CD4-positive, alpha-beta T cell treated with Interleukin-1 beta for 1 hour (primary cell): ENCODE data around the gene CASP3.
"Not testable (repeated sequence)": the region's sequence is repeated elsewhere in the genome, so short reads cannot be mapped to it uniquely, and the experiment has no call there.

Source experiments
- DNase-seq, 2 donors: peaks; one replicate each; pipeline ENCODE4 v3.0.0-alpha.2; 2020 to 2022

CASP3 gene

GRCh38 chr4:184628103-184628502 is 21.1 kb downstream of the CASP3 start:
- DNase-seq, result no peak

- DNase-seq, result not testable (repeated sequence)
These were observed 23.3 kb downstream of the CASP3 start for GRCh38 chr4:184625783-184626596.

GRCh38 chr4:184624972-184625554 is 24.2 kb downstream of the CASP3 start:
- DNase-seq, result no peak

- DNase-seq, result not testable (repeated sequence)
These were observed 24.7 kb downstream of the CASP3 start for GRCh38 chr4:184624504-184624903.

GRCh38 chr4:184621518-184621917 is 27.7 kb downstream of the CASP3 start:
- DNase-seq, result no peak

- no peak for DNase-seq
These were observed 28.9 kb downstream of the CASP3 start for GRCh38 chr4:184620212-184620867.

GRCh38 chr4:184617600-184618196 is 31.5 kb downstream of the CASP3 start:
- DNase-seq, result no peak

GRCh38 chr4:184616633-184617551 is 32.4 kb downstream of the CASP3 start:
- no peak for DNase-seq

- not testable (repeated sequence) for DNase-seq
These were observed 33.1 kb downstream of the CASP3 start for GRCh38 chr4:184616168-184616567.

GRCh38 chr4:184614509-184614908 is 34.7 kb downstream of the CASP3 start:
- no peak for DNase-seq

- DNase-seq, result no peak
These were observed 35.8 kb downstream of the CASP3 start for GRCh38 chr4:184613405-184613804.

GRCh38 chr4:184612074-184612473 is 37.2 kb downstream of the CASP3 start:
- DNase-seq, result no peak

GRCh38 chr4:184607429-184607828 is 41.8 kb downstream of the CASP3 start:
- DNase-seq, result not testable (repeated sequence)

- DNase-seq, result not testable (repeated sequence)
These were observed 46.4 kb downstream of the CASP3 start for GRCh38 chr4:184602857-184603256.

- not testable (repeated sequence) for DNase-seq
These were observed 48.3 kb downstream of the CASP3 start for GRCh38 chr4:184600982-184601381.

- no peak for DNase-seq
These were observed 49.6 kb downstream of the CASP3 start for GRCh38 chr4:184599492-184600135.

- DNase-seq, result no peak
These were observed 50.3 kb downstream of the CASP3 start for GRCh38 chr4:184598753-184599491.

GRCh38 chr4:184596617-184597185 is 52.5 kb downstream of the CASP3 start:
- DNase-seq, result no peak

- no peak for DNase-seq
These were observed 53.1 kb downstream of the CASP3 start for GRCh38 chr4:184596044-184596616.

- no peak for DNase-seq
These were observed 53.8 kb downstream of the CASP3 start for GRCh38 chr4:184595430-184595829.
